ENCODE measurements around the gene BRD4.

GRCh38 chr19:15243236-15243957 lies 88.9 kb downstream of the BRD4 start:
- no peak for TF ChIP-seq TFE3 (CRISPR knock-in tag; IDR thresholded peaks at IDR 0.05)
- no peak for TF ChIP-seq MED1 (CRISPR knock-in tag; IDR thresholded peaks at IDR 0.05)
- TF ChIP-seq YY1 (IDR thresholded peaks at IDR 0.05; ENCODE audit: insufficient read depth, insufficient replicate concordance, low read depth, low read length): no peak
- no peak for TF ChIP-seq ZFX (CRISPR knock-in tag; IDR thresholded peaks at IDR 0.05; ENCODE audit: low read depth)
- TF ChIP-seq DNMT1 (CRISPR knock-in tag; IDR thresholded peaks at IDR 0.05): no peak
- no peak for TF ChIP-seq PBX3 (CRISPR knock-in tag; IDR thresholded peaks at IDR 0.05; ENCODE audit: borderline replicate concordance)
- TF ChIP-seq WIZ (CRISPR knock-in tag; IDR thresholded peaks at IDR 0.05): no peak
- TF ChIP-seq ZIK1 (CRISPR knock-in tag; IDR thresholded peaks at IDR 0.05; ENCODE audit: borderline replicate concordance, low read depth): no peak
- TF ChIP-seq, protein P1, sequence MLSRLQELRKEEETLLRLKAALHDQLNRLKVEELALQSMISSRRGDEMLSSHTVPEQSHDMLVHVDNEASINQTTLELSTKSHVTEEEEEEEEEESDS (CRISPR knock-in tag; IDR thresholded peaks at IDR 0.05; ENCODE audit: borderline replicate concordance): no peak
- TF ChIP-seq ZNF121 (CRISPR knock-in tag; IDR thresholded peaks at IDR 0.05): no peak
